Activated T-helper 17 cell treated with anti-CD3 and anti-CD28 coated beads, Interleukin-2, amount 50 U/mL, for 72 hours (primary cell): Measurements from ENCODE around the gene F2RL2. TPM values are rescaled to one million over a fixed set of nuclear protein-coding genes. Genes with fewer than 3 reads are reported as not detected.

Experiments used
- ATAC-seq: fragments of 150-1000 bp; cut with Tn5 transposase; replicated peaks from 2 replicates; pipeline ENCODE4 v1.10.0; 2021; ENCODE audit warnings: mild to moderate bottlenecking, moderate library complexity
- H3K27ac Mint-ChIP-seq: one replicate; pipeline ENCODE4 v1.8.0; 2022; ENCODE audit warnings: mixed read lengths
- H3K27me3 Mint-ChIP-seq: one replicate; pipeline ENCODE4 v1.8.0; 2022; ENCODE audit warnings: mixed read lengths
- H3K36me3 Mint-ChIP-seq: one replicate; pipeline ENCODE4 v1.8.0; 2022; ENCODE audit warnings: low read depth, mild to moderate bottlenecking, mixed read lengths
- H3K4me1 Mint-ChIP-seq: one replicate; pipeline ENCODE4 v1.8.0; 2022; ENCODE audit warnings: mixed read lengths
- H3K4me3 Mint-ChIP-seq: one replicate; pipeline ENCODE4 v1.8.0; 2022; ENCODE audit warnings: mild to moderate bottlenecking, mixed read lengths
- H3K9me3 Mint-ChIP-seq: one replicate; pipeline ENCODE4 v1.8.0; 2022; ENCODE audit warnings: mixed read lengths
- total RNA-seq, 2 donors: library from RNA; stranded (reverse); gene quantifications; one replicate each; pipeline ENCODE4 v1.2.3, GENCODE V29; 2022

Gene F2RL2
- total RNA-seq, 2 donors from 2014 or later = 1.1 TPM; not detected in 1

- Mint-ChIP-seq H3K4me3 (no peak overlapping the region), H3K27ac (no peak overlapping the region), H3K27me3 (no peaks in the 10 kb centered on the region), H3K4me1 (peaks cover 9% of the 10 kb centered on the region), H3K9me3 (no peaks in the 10 kb centered on the region), H3K36me3 (peaks cover 51% of the 10 kb centered on the region)
- no peak for ATAC-seq
Observed at GRCh38 chr5:76585783-76586217, 37.4 kb downstream of the F2RL2 start.

GRCh38 chr5:76583163-76584047 is 39.8 kb downstream of the F2RL2 start:
- Mint-ChIP-seq H3K4me3 (peak overlapping the region; percentile 48), H3K27ac (peak overlapping the region; percentile 81), H3K27me3 (no peaks in the 10 kb centered on the region), H3K36me3 (peaks cover 35% of the 10 kb centered on the region), H3K9me3 (no peaks in the 10 kb centered on the region), H3K4me1 (peaks cover 14% of the 10 kb centered on the region)
- no peak for ATAC-seq

GRCh38 chr5:76582230-76583162 is 40.7 kb downstream of the F2RL2 start:
- Mint-ChIP-seq H3K36me3 (peaks cover 39% of the 10 kb centered on the region), H3K4me1 (peaks cover 14% of the 10 kb centered on the region), H3K27me3 (no peaks in the 10 kb centered on the region), H3K27ac (peak overlapping the region; percentile 81), H3K9me3 (no peaks in the 10 kb centered on the region), H3K4me3 (peak overlapping the region; percentile 48)
- peak; percentile 94 for ATAC-seq

GRCh38 chr5:76580981-76581380 is 42.2 kb downstream of the F2RL2 start:
- H3K27me3 Mint-ChIP-seq = no peaks in the 10 kb centered on the region
- ATAC-seq = no peak
- no peaks in the 10 kb centered on the region for H3K9me3 Mint-ChIP-seq
- H3K4me3 Mint-ChIP-seq = no peak overlapping the region
- H3K27ac Mint-ChIP-seq = peak overlapping the region; percentile 81
- peaks cover 44% of the 10 kb centered on the region for H3K36me3 Mint-ChIP-seq
- peaks cover 14% of the 10 kb centered on the region for H3K4me1 Mint-ChIP-seq

DNA sequence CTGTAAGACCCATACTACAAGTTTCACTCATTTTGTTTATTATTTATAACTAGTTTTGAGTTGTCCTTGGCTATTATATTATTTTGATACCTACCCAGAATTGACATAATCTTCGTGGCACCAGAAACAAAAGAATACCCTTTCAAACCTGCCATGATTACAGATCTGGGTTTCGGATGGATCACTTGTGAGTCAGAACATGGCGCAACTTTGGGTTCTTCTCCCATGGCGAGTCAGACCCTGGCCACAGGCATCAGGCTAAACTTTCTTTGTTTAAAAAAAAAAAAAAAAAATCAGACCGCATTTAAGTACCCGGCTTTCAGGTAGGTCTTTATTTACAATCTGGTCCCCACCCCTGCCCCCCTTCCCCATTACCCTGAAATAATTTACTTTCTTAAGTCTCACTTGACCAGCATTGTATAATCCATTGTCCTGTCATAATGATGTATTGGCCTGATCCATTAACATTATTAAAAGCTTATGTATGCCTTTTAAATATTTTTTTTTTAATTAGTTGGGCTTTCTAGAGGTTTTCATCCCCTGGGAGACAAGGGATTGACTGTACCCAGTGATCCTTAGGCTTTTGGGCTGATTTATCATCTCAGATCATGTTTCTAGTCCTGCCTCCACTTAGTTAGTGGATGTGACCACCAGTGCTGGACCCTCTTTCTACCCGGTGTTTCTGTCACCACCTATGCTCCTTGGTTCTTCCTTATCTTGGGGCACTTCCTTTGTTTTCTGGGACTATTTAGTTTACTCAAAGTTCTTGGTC is 43.9 kb downstream of the F2RL2 start:
- H3K27me3 Mint-ChIP-seq = no peaks in the 10 kb centered on the region
- H3K9me3 Mint-ChIP-seq = no peaks in the 10 kb centered on the region
- peaks cover 49% of the 10 kb centered on the region for H3K36me3 Mint-ChIP-seq
- no peak overlapping the region for H3K4me3 Mint-ChIP-seq
- ATAC-seq = no peak
- H3K4me1 Mint-ChIP-seq = peaks cover 14% of the 10 kb centered on the region
- H3K27ac Mint-ChIP-seq = no peak overlapping the region

GRCh38 chr5:76576996-76577395 is 46.2 kb downstream of the F2RL2 start:
- no peak overlapping the region for H3K4me3 Mint-ChIP-seq
- peaks cover 54% of the 10 kb centered on the region for H3K36me3 Mint-ChIP-seq
- no peaks in the 10 kb centered on the region for H3K9me3 Mint-ChIP-seq
- no peak overlapping the region for H3K27ac Mint-ChIP-seq
- no peaks in the 10 kb centered on the region for H3K27me3 Mint-ChIP-seq
- peaks cover 14% of the 10 kb centered on the region for H3K4me1 Mint-ChIP-seq
- ATAC-seq = no peak

DNA sequence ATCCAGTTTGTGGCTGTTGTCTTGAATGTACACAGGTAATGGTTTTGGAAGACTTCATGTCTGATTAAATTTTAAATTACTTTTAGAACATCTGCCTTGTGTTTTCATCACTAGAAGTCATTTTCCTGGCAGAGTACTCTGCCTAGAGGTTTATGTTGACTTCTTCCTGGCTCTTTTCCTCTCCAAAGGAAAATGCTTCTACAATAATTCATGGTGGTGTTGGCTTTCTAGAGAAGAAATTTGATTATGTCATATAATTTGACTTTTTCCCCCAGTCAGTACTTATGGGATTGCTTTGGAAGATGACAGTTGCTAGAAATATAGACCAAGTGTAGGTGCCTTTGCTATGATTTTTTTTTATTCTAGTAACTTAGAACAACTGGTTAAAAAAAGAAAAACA is 46.8 kb downstream of the F2RL2 start:
- H3K9me3 Mint-ChIP-seq = no peaks in the 10 kb centered on the region
- no peak for ATAC-seq

GRCh38 chr5:76571559-76571958 is 51.6 kb downstream of the F2RL2 start:
- no peaks in the 10 kb centered on the region for H3K27me3 Mint-ChIP-seq
- H3K27ac Mint-ChIP-seq = no peak overlapping the region
- peaks cover 6% of the 10 kb centered on the region for H3K4me1 Mint-ChIP-seq
- H3K4me3 Mint-ChIP-seq = no peak overlapping the region
- peaks cover 70% of the 10 kb centered on the region for H3K36me3 Mint-ChIP-seq
- H3K9me3 Mint-ChIP-seq = no peaks in the 10 kb centered on the region
- no peak for ATAC-seq

More for the DNA sequence above, 46.8 kb downstream of the F2RL2 start:
- Mint-ChIP-seq H3K27me3 (no peaks in the 10 kb centered on the region), H3K36me3 (peaks cover 59% of the 10 kb centered on the region), H3K4me1 (peaks cover 8% of the 10 kb centered on the region), H3K27ac (no peak overlapping the region), H3K4me3 (no peak overlapping the region)

DNA sequence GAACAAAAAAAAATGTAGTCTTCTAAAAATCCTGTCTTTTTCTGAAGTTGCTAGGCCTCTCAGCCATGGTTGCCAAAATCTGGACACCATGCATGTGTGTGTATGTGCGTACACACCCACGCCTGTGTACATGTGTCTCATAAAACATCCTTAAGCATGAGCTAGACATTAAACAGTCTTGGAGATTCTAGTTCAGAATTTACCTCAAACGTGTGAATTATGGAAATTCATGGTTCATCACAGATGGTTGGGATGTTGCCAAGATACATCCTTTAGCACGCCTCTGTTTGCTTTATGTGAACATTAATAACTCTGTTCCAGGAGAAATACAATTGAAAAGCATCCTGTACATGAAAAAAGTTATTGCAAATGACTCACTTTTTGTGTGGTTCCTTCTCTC is 53.0 kb downstream of the F2RL2 start:
- Mint-ChIP-seq H3K4me1 (peaks cover 19% of the 10 kb centered on the region), H3K27ac (no peak overlapping the region), H3K9me3 (no peaks in the 10 kb centered on the region), H3K36me3 (peaks cover 70% of the 10 kb centered on the region), H3K4me3 (no peak overlapping the region), H3K27me3 (no peaks in the 10 kb centered on the region)
- ATAC-seq = no peak

Other genes starting within 250 kb of the F2RL2 start
- gene IQGAP2, start 220.1 kb downstream of the F2RL2 start, total RNA-seq = 10 to 100 TPM; 83.2 to 92.1 TPM
- gene F2R, start 92.7 kb upstream of the F2RL2 start, total RNA-seq = 10 to 100 TPM in 1 of 2 donors, 1 to 10 TPM in 1; 9.4 to 33.4 TPM
- 1 to 10 TPM in 1 of 2 donors, under 1 TPM in 1; 0.85 to 1.9 TPM for gene F2RL1, start 195.6 kb upstream of the F2RL2 start, total RNA-seq
- gene S100Z, start 226.6 kb upstream of the F2RL2 start, total RNA-seq = 1 to 10 TPM; 5.2 to 7.5 TPM